Ishikawa (cell line): ENCODE results near the gene HTR4.

Experiments used
- CEBPB ChIP-seq: IDR thresholded peaks from 2 replicates; pipeline ENCODE4 v1.6.1; 2012
- CREB1 ChIP-seq: IDR thresholded peaks from 2 replicates; pipeline ENCODE4 v1.6.1; 2012; ENCODE audit warnings: low read depth
- EGR1 ChIP-seq: IDR thresholded peaks from 2 replicates; pipeline ENCODE4 v1.6.1; 2012
- EP300 ChIP-seq: IDR thresholded peaks from 2 replicates; pipeline ENCODE4 v1.6.1; 2012; ENCODE audit warnings: borderline replicate concordance
- FOXM1 ChIP-seq: IDR thresholded peaks from 2 replicates; pipeline ENCODE4 v1.6.1; 2012; ENCODE audit warnings: low read depth, borderline replicate concordance
- MAX ChIP-seq: IDR thresholded peaks from 2 replicates; pipeline ENCODE4 v1.6.1; 2012
- NFIC ChIP-seq: IDR thresholded peaks from 2 replicates; pipeline ENCODE4 v1.6.1; 2012
- RAD21 ChIP-seq: IDR thresholded peaks from 2 replicates; pipeline ENCODE4 v1.6.1; 2012; ENCODE audit warnings: low read depth
- TAF1 ChIP-seq: IDR thresholded peaks from 2 replicates; pipeline ENCODE4 v1.6.1; 2012; ENCODE audit warnings: low read depth, mild to moderate bottlenecking
- TCF12 ChIP-seq: IDR thresholded peaks from 2 replicates; pipeline ENCODE4 v1.6.1; 2012; ENCODE audit warnings: low read depth
- TEAD4 ChIP-seq: IDR thresholded peaks from 2 replicates; pipeline ENCODE4 v1.6.1; 2012
- USF1 ChIP-seq: IDR thresholded peaks from 2 replicates; pipeline ENCODE4 v1.6.1; 2012
- YY1 ChIP-seq: IDR thresholded peaks from 2 replicates; pipeline ENCODE4 v1.6.1; 2012; ENCODE audit warnings: low read depth
- ZBTB7A ChIP-seq: IDR thresholded peaks from 2 replicates; pipeline ENCODE4 v1.6.1; 2012; ENCODE audit warnings: low read depth
- TF ChIP-seq, protein P1 (sequence below): IDR thresholded peaks from 2 replicates; pipeline ENCODE4 v1.6.1; 2012; ENCODE audit warnings: low read depth, mild to moderate bottlenecking

The HTR4 gene

DNA sequence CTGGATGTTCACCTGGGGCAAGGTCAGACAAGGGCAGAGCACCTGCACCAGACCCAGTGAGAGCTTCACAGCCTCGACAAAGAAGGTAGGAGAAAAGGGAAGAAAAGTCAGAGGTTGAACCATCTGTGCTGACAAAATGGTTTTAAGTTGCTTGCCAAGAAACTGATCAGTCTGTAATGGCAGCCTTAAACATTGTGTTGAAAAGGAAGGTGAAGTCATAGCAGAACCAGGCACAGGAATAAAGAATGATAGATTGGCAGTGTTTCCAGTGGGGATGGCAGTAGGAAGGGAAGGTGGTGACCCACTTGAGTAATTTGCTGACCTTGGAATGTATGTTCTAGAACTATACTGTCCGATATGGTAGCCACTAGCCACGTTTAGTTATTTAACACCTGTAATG is 34.2 kb downstream of the HTR4 start:
- TF ChIP-seq EGR1 = no peak
- TF ChIP-seq EP300 = no peak
- TF ChIP-seq ZBTB7A = no peak
- TF ChIP-seq YY1 = no peak
- TF ChIP-seq NFIC = no peak
- TF ChIP-seq CREB1 = no peak
- TF ChIP-seq CEBPB = no peak
- TF ChIP-seq RAD21 = no peak
- TF ChIP-seq, protein P1, sequence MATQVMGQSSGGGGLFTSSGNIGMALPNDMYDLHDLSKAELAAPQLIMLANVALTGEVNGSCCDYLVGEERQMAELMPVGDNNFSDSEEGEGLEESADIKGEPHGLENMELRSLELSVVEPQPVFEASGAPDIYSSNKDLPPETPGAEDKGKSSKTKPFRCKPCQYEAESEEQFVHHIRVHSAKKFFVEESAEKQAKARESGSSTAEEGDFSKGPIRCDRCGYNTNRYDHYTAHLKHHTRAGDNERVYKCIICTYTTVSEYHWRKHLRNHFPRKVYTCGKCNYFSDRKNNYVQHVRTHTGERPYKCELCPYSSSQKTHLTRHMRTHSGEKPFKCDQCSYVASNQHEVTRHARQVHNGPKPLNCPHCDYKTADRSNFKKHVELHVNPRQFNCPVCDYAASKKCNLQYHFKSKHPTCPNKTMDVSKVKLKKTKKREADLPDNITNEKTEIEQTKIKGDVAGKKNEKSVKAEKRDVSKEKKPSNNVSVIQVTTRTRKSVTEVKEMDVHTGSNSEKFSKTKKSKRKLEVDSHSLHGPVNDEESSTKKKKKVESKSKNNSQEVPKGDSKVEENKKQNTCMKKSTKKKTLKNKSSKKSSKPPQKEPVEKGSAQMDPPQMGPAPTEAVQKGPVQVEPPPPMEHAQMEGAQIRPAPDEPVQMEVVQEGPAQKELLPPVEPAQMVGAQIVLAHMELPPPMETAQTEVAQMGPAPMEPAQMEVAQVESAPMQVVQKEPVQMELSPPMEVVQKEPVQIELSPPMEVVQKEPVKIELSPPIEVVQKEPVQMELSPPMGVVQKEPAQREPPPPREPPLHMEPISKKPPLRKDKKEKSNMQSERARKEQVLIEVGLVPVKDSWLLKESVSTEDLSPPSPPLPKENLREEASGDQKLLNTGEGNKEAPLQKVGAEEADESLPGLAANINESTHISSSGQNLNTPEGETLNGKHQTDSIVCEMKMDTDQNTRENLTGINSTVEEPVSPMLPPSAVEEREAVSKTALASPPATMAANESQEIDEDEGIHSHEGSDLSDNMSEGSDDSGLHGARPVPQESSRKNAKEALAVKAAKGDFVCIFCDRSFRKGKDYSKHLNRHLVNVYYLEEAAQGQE = no peak
- TF ChIP-seq TCF12 = no peak

DNA sequence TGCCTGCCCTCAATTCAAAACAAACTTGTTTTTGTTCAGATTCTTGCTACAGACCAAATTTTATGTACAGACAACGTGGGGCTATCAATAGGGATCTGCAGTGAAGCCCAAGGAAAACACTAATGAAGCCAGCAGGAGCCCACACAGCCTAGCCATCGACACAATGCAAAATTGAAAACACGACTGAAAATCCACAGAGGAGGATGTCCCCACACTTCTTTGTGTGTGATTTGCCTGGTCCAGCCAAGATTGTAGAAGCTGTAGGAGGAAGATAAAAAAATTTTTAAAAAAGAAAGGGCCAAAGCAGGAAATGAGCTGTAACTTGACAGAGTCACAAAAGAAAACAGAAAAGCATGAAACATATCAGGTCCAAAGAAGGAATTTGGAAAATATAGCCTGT is 34.8 kb downstream of the HTR4 start:
- no peak for TF ChIP-seq CREB1
- TF ChIP-seq NFIC = no peak
- TF ChIP-seq ZBTB7A = no peak
- no peak for TF ChIP-seq USF1

DNA sequence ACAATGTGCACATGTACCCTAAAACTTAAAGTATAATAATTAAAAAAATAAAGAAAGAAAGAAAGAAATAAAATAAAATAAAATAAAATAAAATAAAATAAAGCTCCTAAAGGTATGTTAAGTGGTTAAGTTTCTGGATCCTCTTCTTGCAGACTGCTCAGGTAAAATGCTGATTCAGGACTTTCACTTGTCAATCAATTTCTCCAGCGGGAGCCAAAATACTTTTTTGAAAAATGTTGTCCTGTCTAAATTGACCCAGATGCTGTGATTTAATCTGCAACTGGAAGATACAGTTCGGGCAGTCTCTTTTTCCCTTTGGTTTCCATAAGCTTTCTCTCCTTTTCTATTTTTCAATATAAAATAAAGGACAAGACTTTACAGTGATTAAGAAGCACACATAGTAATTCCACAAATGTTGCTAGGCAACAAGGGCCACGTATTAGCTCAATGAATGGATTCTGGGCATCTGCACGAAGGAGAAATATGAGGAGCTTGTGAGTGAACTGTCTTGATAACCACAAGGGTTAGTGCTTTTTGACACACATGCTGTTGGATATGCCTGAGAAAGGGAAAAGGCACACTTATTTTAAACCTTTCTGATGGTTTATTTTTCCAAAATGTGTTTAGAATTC is 38.6 kb downstream of the HTR4 start:
- no peak for TF ChIP-seq ZBTB7A

- TF ChIP-seq CEBPB (no peak), EGR1 (no peak), YY1 (no peak), TEAD4 (no peak), CREB1 (no peak), NFIC (no peak), EP300 (no peak), FOXM1 (no peak)
These were observed 46.9 kb downstream of the HTR4 start for GRCh38 chr5:148607406-148607805.

DNA sequence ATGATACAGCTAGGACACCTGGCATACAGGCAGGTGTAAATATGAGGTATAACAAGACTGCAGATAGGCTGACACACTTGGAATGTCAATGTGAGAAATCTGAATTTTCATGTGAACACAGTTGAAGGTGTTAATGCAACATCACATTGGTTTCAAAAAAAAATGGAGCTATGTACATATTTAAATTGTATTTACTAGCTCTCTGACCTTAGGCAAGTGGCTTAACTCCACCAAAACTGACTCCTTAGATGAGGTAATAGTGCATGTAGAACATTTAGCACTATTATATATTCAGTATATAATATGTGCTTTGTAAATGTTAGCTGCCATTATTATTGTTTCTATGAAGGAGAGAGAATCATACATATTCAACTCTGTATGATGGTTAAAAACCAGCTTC is 48.0 kb downstream of the HTR4 start:
- TF ChIP-seq YY1 (no peak), USF1 (no peak), TAF1 (no peak), RAD21 (no peak), EGR1 (no peak), NFIC (no peak), TCF12 (no peak), MAX (no peak), ZBTB7A (no peak), CREB1 (no peak), TEAD4 (no peak)
- TF ChIP-seq, protein P1 = no peak

- TF ChIP-seq TAF1 = no peak
- no peak for TF ChIP-seq EP300
- TF ChIP-seq MAX = no peak
- no peak for TF ChIP-seq ZBTB7A
- TF ChIP-seq CREB1 = no peak
- no peak for TF ChIP-seq EGR1
- TF ChIP-seq CEBPB = no peak
- TF ChIP-seq, protein P1 = no peak
- TF ChIP-seq YY1 = no peak
- TF ChIP-seq FOXM1 = no peak
- TF ChIP-seq TCF12 = no peak
- no peak for TF ChIP-seq TEAD4
- no peak for TF ChIP-seq RAD21
- TF ChIP-seq USF1 = no peak
- TF ChIP-seq NFIC = no peak
These were observed 55.1 kb downstream of the HTR4 start for GRCh38 chr5:148599187-148599586.
